ENCODE results near the gene NCOA1. TPM values are rescaled to one million over a fixed set of nuclear protein-coding genes. Genes with fewer than 3 reads are reported as not detected.

NCOA1 gene
- total RNA-seq, 2 donors from 2014 or later: 20.1 to 22.6 TPM

- no peaks in the 10 kb centered on the region for H3K36me3 ChIP-seq (ENCODE audit: control insufficient read depth, insufficient read depth, low read length)
- Mint-ChIP-seq H3K4me1 (no peaks in the 10 kb centered on the region), H3K4me3 (no peak overlapping the region), H3K27ac (no peak overlapping the region), H3K36me3 (ENCODE audit: low read depth) (peaks cover 21% of the 10 kb centered on the region), H3K27me3 (ENCODE audit: insufficient read depth) (no peaks in the 10 kb centered on the region), H3K9me3 (no peaks in the 10 kb centered on the region)
- no peak overlapping the region for H3K27ac ChIP-seq (ENCODE audit: low read depth, low read length)
- TF ChIP-seq CTCF (conservative IDR thresholded peaks at IDR 0.05): no peak
- H3K27me3 ChIP-seq (ENCODE audit: control insufficient read depth, insufficient read depth, low read length, poor library complexity, severe bottlenecking): no peaks in the 10 kb centered on the region
- H3K9me3 ChIP-seq (ENCODE audit: control insufficient read depth, low read length): peaks cover 6% of the 10 kb centered on the region
- H3K4me1 ChIP-seq (ENCODE audit: control insufficient read depth, insufficient read depth, low read length): no peaks in the 10 kb centered on the region
- H3K9ac ChIP-seq (ENCODE audit: extremely low read depth, low read length, poor library complexity, severe bottlenecking): no peak overlapping the region
- WGBS, 2 experiments (ENCODE audit: insufficient coverage in 1 of 2, insufficient read length in 1 of 2): 94 to 95% methylated on average over 2 to 3 of the region's 3 CpGs
- DNase-seq: no peak
- H3K4me3 ChIP-seq (ENCODE audit: low read length): no peak overlapping the region
Observed at GRCh38 chr2:24720310-24720709, 229.3 kb downstream of the NCOA1 start.

GRCh38 chr2:24721470-24721869, 230.4 kb downstream of the NCOA1 start:
- Mint-ChIP-seq H3K36me3 (ENCODE audit: low read depth) (peaks cover 21% of the 10 kb centered on the region), H3K9me3 (no peaks in the 10 kb centered on the region), H3K27ac (peak overlapping the region; percentile 15), H3K27me3 (ENCODE audit: insufficient read depth) (no peaks in the 10 kb centered on the region), H3K4me3 (no peak overlapping the region), H3K4me1 (no peaks in the 10 kb centered on the region)
- DNase-seq: no peak
- H3K4me3 ChIP-seq (ENCODE audit: low read length): no peak overlapping the region
- no peak for TF ChIP-seq CTCF (conservative IDR thresholded peaks at IDR 0.05)
- no peak overlapping the region for H3K27ac ChIP-seq (ENCODE audit: low read depth, low read length)
- H3K4me1 ChIP-seq (ENCODE audit: control insufficient read depth, insufficient read depth, low read length): no peaks in the 10 kb centered on the region
- H3K36me3 ChIP-seq (ENCODE audit: control insufficient read depth, insufficient read depth, low read length): peaks cover 3% of the 10 kb centered on the region
- no peaks in the 10 kb centered on the region for H3K27me3 ChIP-seq (ENCODE audit: control insufficient read depth, insufficient read depth, low read length, poor library complexity, severe bottlenecking)
- H3K9ac ChIP-seq (ENCODE audit: extremely low read depth, low read length, poor library complexity, severe bottlenecking): no peak overlapping the region
- peaks cover 2% of the 10 kb centered on the region for H3K9me3 ChIP-seq (ENCODE audit: control insufficient read depth, low read length)

- no peak for DNase-seq
Observed at GRCh38 chr2:24722141-24722790, 231.2 kb downstream of the NCOA1 start.

More at GRCh38 chr2:24722141-24722790, 231.2 kb downstream of the NCOA1 start:
- no peaks in the 10 kb centered on the region for H3K27me3 Mint-ChIP-seq (ENCODE audit: insufficient read depth)
- no peak overlapping the region for H3K27ac ChIP-seq (ENCODE audit: low read depth, low read length)
- no peaks in the 10 kb centered on the region for H3K27me3 ChIP-seq (ENCODE audit: control insufficient read depth, insufficient read depth, low read length, poor library complexity, severe bottlenecking)
- peak overlapping the region; percentile 15 for H3K27ac Mint-ChIP-seq
- H3K9me3 Mint-ChIP-seq: no peaks in the 10 kb centered on the region
- WGBS, 2 experiments (ENCODE audit: insufficient coverage in 1 of 2, insufficient read length in 1 of 2): 90 to 100% methylated on average over 1 to 3 of the region's 3 CpGs
- no peaks in the 10 kb centered on the region for H3K4me1 Mint-ChIP-seq
- H3K4me3 Mint-ChIP-seq: no peak overlapping the region
- H3K9ac ChIP-seq (ENCODE audit: extremely low read depth, low read length, poor library complexity, severe bottlenecking): no peak overlapping the region
- H3K9me3 ChIP-seq (ENCODE audit: control insufficient read depth, low read length): no peaks in the 10 kb centered on the region
- H3K4me3 ChIP-seq (ENCODE audit: low read length): no peak overlapping the region
- no peaks in the 10 kb centered on the region for H3K4me1 ChIP-seq (ENCODE audit: control insufficient read depth, insufficient read depth, low read length)
- peaks cover 14% of the 10 kb centered on the region for H3K36me3 Mint-ChIP-seq (ENCODE audit: low read depth)
- TF ChIP-seq CTCF (conservative IDR thresholded peaks at IDR 0.05): no peak
- peaks cover 4% of the 10 kb centered on the region for H3K36me3 ChIP-seq (ENCODE audit: control insufficient read depth, insufficient read depth, low read length)

Measured in endodermal cell (in vitro differentiated cells).